HepG2 (cell line): ENCODE results near the gene TEX14. TPM values are rescaled to one million over a fixed set of nuclear protein-coding genes. Genes with fewer than 3 reads are reported as not detected.

ENCODE experiments used
- CEBPG ChIP-seq: IDR thresholded peaks from 2 replicates; pipeline ENCODE4 v1.6.1; 2016
- ERF ChIP-seq: IDR thresholded peaks from 2 replicates; pipeline ENCODE4 v1.6.1; 2018; ENCODE audit warnings: missing biosample characterization, missing genetic modification reagents
- KLF13 ChIP-seq: sonication (generic); formaldehyde crosslinking; IDR thresholded peaks from 2 replicates; pipeline ENCODE4 v1.4.0; 2020; ENCODE audit warnings: mild to moderate bottlenecking, missing genetic modification reagents
- PREB ChIP-seq: sonication (generic); formaldehyde crosslinking; IDR thresholded peaks from 2 replicates; pipeline ENCODE4 v1.4.0; 2020; ENCODE audit warnings: missing genetic modification reagents
- SRSF1 ChIP-seq: fragments of 200-400 bp; formaldehyde crosslinking; optimal IDR thresholded peaks from 2 replicates; pipeline ENCODE3; 2017; ENCODE audit warnings: mild to moderate bottlenecking, low read depth, low read length, moderate library complexity
- TCF12 ChIP-seq, 2 experiments: fragments of 450-650 bp in 1 of 2; sonication (generic) in 1 of 2; formaldehyde crosslinking in 1 of 2; IDR thresholded peaks; 2 replicates each; pipeline versions ENCODE4 v1.6.1 to v1.8.0; 2017 to 2022; ENCODE audit warnings: antibody characterized with exemption in 1 of 2, mild to moderate bottlenecking in 1 of 2, missing genetic modification reagents in 1 of 2, moderate library complexity in 1 of 2
- ZBTB49 ChIP-seq: sonication (generic); formaldehyde crosslinking; IDR thresholded peaks from 2 replicates; pipeline ENCODE4 v1.4.0; 2020; ENCODE audit warnings: missing genetic modification reagents, borderline replicate concordance
- ZNF274 ChIP-seq: sonication (generic); formaldehyde crosslinking; IDR thresholded peaks from 2 replicates; pipeline ENCODE4 v1.5.1; 2020; ENCODE audit warnings: mild to moderate bottlenecking, missing genetic modification reagents
- ZNF501 ChIP-seq: sonication (generic); formaldehyde crosslinking; IDR thresholded peaks from 2 replicates; pipeline ENCODE4 v1.5.1; 2020; ENCODE audit warnings: mild to moderate bottlenecking, moderate library complexity, missing genetic modification reagents
- ZSCAN22 ChIP-seq: sonication (generic); formaldehyde crosslinking; IDR thresholded peaks from 2 replicates; pipeline ENCODE4 v1.4.0; 2020; ENCODE audit warnings: mild to moderate bottlenecking, missing genetic modification reagents
- ZXDC ChIP-seq: sonication (generic); formaldehyde crosslinking; IDR thresholded peaks from 2 replicates; pipeline ENCODE4 v1.5.0; 2020; ENCODE audit warnings: mild to moderate bottlenecking, missing genetic modification reagents
- polyA plus RNA-seq, 8 experiments: library from polyadenylated mRNA; depleted of rRNA in 3 of 8; stranded (reverse) in 7 of 8; unstranded in 1 of 8; fragments of >200 nt; fragmentation: Illumina TruSeq in 4 of 8; extraction: Trizol in 4 of 8; gene quantifications; 2 replicates each; pipeline versions ENCODE4 v1.2.1 to v1.2.3, GENCODE V29; 2011 to 2016; ENCODE audit warnings: low read depth in 4 of 8, missing spikeins in 1 of 8, mixed read lengths in 1 of 8; ENCODE audit not compliant: insufficient read depth in 1 of 8
- total RNA-seq, 5 experiments: library from RNA; depleted of rRNA; stranded (reverse); fragments of >200 nt; fragmentation: Illumina TruSeq; extraction: Trizol; gene quantifications; 2 replicates each; pipeline ENCODE4 v1.2.3, GENCODE V29; 2016; ENCODE audit warnings: low read depth in 1 of 5
- TF ChIP-seq, protein P1 (sequence below), 2 experiments: fragments of 450-650 bp in 1 of 2; sonication (generic) in 1 of 2; formaldehyde crosslinking in 1 of 2; IDR thresholded peaks; 2 replicates each; pipeline versions ENCODE4 v1.6.1 to v1.8.0; 2016 to 2022; ENCODE audit warnings: antibody characterized with exemption in 1 of 2, mild to moderate bottlenecking in 1 of 2, missing genetic modification reagents in 1 of 2

Gene TEX14
- total and polyA plus RNA-seq, 2 of the 13 experiments (the other 11 are each of a cell fraction or from before 2014, with no cell fraction given): 0.04 to 0.07 TPM

GRCh38 chr17:58517928-58518609, 173.8 kb downstream of the TEX14 start (continued):
- TF ChIP-seq ZXDC: no peak
- TF ChIP-seq KLF13 (CRISPR knock-in tag): peak; percentile 63; the same call in 1 of the 2 replicates
- peak; percentile 62 for TF ChIP-seq CEBPG
- no peak for TF ChIP-seq ZNF274 (CRISPR knock-in tag)
- TF ChIP-seq PREB: no peak
- TF ChIP-seq ERF (CRISPR knock-in tag): peak; percentile 9; the same call in 1 of the 2 replicates
- TF ChIP-seq ZSCAN22 (CRISPR knock-in tag): peak; percentile 64; the same call in 1 of the 2 replicates
- TF ChIP-seq ZBTB49 (CRISPR knock-in tag): 0 out of 2 replicates have a peak, but pooled peaks have one; percentile 31
- TF ChIP-seq SRSF1: no peak
- no peak for TF ChIP-seq TCF12 (IDR thresholded peaks at IDR 0.05)
- 0 out of 2 replicates have a peak, but pooled peaks have one; percentile 67 for TF ChIP-seq TCF12 (CRISPR knock-in tag; IDR thresholded peaks at IDR 0.05)
- TF ChIP-seq, protein P1, sequence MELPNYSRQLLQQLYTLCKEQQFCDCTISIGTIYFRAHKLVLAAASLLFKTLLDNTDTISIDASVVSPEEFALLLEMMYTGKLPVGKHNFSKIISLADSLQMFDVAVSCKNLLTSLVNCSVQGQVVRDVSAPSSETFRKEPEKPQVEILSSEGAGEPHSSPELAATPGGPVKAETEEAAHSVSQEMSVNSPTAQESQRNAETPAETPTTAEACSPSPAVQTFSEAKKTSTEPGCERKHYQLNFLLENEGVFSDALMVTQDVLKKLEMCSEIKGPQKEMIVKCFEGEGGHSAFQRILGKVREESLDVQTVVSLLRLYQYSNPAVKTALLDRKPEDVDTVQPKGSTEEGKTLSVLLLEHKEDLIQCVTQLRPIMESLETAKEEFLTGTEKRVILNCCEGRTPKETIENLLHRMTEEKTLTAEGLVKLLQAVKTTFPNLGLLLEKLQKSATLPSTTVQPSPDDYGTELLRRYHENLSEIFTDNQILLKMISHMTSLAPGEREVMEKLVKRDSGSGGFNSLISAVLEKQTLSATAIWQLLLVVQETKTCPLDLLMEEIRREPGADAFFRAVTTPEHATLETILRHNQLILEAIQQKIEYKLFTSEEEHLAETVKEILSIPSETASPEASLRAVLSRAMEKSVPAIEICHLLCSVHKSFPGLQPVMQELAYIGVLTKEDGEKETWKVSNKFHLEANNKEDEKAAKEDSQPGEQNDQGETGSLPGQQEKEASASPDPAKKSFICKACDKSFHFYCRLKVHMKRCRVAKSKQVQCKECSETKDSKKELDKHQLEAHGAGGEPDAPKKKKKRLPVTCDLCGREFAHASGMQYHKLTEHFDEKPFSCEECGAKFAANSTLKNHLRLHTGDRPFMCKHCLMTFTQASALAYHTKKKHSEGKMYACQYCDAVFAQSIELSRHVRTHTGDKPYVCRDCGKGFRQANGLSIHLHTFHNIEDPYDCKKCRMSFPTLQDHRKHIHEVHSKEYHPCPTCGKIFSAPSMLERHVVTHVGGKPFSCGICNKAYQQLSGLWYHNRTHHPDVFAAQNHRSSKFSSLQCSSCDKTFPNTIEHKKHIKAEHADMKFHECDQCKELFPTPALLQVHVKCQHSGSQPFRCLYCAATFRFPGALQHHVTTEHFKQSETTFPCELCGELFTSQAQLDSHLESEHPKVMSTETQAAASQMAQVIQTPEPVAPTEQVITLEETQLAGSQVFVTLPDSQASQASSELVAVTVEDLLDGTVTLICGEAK (IDR thresholded peaks at IDR 0.05): peak; percentile 91
- TF ChIP-seq, protein P1 (CRISPR knock-in tag; IDR thresholded peaks at IDR 0.05): peak; percentile 55; the same call in 1 of the 2 replicates
- TF ChIP-seq ZNF501 (CRISPR knock-in tag): peak; percentile 85
